Karpas-422 (cell line): ENCODE data around the gene TRMT61A. TPM values are rescaled to one million over a fixed set of nuclear protein-coding genes. Genes with fewer than 3 reads are reported as not detected.
A peak's percentile ranks its signal among the peaks of the same experiment; 100 is the strongest.

ENCODE experiments used
- DNase-seq: peaks from one replicate; pipeline ENCODE4 v3.0.0-alpha.2; 2015
- H2AFZ ChIP-seq: fragments of 200-600 bp; sonication (generic); 2 replicates; pipeline ENCODE4 v1.6.1; 2014; ENCODE audit warnings: antibody characterized with exemption, low read length, mixed read lengths
- H3K27ac ChIP-seq: fragments of 200-600 bp; sonication (generic); 2 replicates; pipeline ENCODE4 v1.5.1; 2014; ENCODE audit warnings: mild to moderate bottlenecking, low read length, moderate library complexity
- H3K27me3 ChIP-seq: fragments of 200-600 bp; sonication (generic); 2 replicates; pipeline ENCODE4 v1.6.1; 2014; ENCODE audit warnings: low read length, mixed read lengths
- H3K36me3 ChIP-seq: fragments of 200-600 bp; sonication (generic); 2 replicates; pipeline ENCODE4 v1.6.1; 2014; ENCODE audit warnings: low read length, mixed read lengths; ENCODE audit not compliant: insufficient read depth
- H3K4me1 ChIP-seq: fragments of 200-600 bp; sonication (generic); 2 replicates; pipeline ENCODE4 v1.6.1; 2014; ENCODE audit warnings: mild to moderate bottlenecking, low read length, mixed read lengths
- H3K4me2 ChIP-seq: fragments of 200-600 bp; sonication (generic); 2 replicates; pipeline ENCODE4 v1.6.1; 2014; ENCODE audit warnings: low read length, low read depth, mild to moderate bottlenecking; ENCODE audit not compliant: poor library complexity, severe bottlenecking
- H3K4me3 ChIP-seq: fragments of 200-600 bp; sonication (generic); 2 replicates; pipeline ENCODE4 v1.5.1; 2014; ENCODE audit warnings: mild to moderate bottlenecking, antibody characterized with exemption, low read length, mixed read lengths
- H3K79me2 ChIP-seq: fragments of 200-600 bp; sonication (generic); 2 replicates; pipeline ENCODE4 v1.6.1; 2014; ENCODE audit warnings: mild to moderate bottlenecking, low read length, mixed read lengths
- H3K9ac ChIP-seq: fragments of 200-600 bp; sonication (generic); 2 replicates; pipeline ENCODE4 v1.6.0; 2014; ENCODE audit warnings: low read length
- H3K9me2 ChIP-seq: fragments of 200-600 bp; sonication (generic), shearing (Covaris generic); replicated peaks from 2 replicates; pipeline ENCODE4 v1.6.0; 2014; ENCODE audit warnings: mild to moderate bottlenecking, low read length, moderate library complexity; ENCODE audit not compliant: insufficient read depth
- H3K9me3 ChIP-seq: fragments of 300-700, 200-600 bp; sonication (generic); 2 replicates; pipeline ENCODE4 v1.6.1; 2014; ENCODE audit warnings: low read length, mixed read lengths
- H4K20me1 ChIP-seq: fragments of 200-600 bp; sonication (generic); 2 replicates; pipeline ENCODE4 v1.6.1; 2014; ENCODE audit warnings: mild to moderate bottlenecking, antibody characterized with exemption, low read length, low read depth; ENCODE audit not compliant: insufficient read depth
- total RNA-seq: library from RNA; depleted of rRNA; stranded (reverse); fragments of >200 nt; shearing (Covaris generic); gene quantifications from 2 replicates; pipeline ENCODE4 v1.2.3, GENCODE V29; 2014; ENCODE audit warnings: low replicate concordance

The TRMT61A gene
- total RNA-seq, 1 experiment from 2014 or later = 8.0 TPM

DNA sequence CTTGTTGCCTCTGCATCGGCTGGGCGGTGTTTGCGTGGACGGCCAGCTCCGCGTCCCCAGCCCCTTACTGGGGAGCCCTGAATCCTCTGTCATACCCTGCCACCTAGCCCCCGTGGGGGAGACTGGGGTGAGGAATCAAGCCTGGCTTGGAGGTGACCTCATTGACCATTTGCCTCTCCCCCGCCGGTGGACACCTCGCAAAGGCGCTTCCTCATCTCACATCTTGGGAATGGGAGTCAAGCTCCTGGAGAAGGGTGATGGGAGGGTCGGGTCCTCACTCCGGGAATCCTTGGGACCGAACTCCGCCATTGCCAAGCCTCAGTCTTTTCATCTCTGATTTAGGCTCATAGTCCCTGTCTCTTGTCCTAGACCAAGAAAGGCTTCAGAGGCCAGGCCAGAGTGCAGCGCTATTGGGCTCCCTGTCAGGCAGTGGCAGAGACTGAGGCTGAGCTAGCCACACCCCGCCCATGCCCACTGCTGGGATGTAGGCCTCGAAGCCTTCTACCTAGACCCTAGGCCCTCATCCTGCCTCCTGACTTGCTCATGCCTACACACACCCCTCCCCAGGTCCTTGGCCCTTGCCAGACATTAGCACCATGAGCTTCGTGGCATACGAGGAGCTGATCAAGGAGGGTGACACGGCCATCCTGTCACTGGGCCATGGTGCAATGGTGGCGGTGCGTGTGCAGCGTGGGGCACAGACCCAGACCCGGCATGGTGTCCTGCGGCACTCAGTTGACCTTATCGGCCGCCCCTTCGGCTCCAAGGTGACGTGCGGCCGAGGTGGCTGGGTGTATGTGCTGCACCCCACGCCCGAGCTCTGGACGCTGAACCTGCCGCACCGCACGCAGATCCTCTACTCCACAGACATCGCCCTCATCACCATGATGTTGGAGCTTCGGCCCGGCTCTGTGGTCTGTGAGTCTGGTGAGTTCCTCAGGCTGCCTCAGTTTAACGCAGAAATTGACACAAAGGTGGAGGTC lies 678 bp downstream of the TRMT61A start:
- H2AFZ ChIP-seq = peak overlapping the region; percentile 17; the same call in 1 of the 2 replicates
- H3K4me3 ChIP-seq = peak overlapping the region; percentile 93
- peaks cover 35% of the 10 kb centered on the region for H3K4me1 ChIP-seq

DNA sequence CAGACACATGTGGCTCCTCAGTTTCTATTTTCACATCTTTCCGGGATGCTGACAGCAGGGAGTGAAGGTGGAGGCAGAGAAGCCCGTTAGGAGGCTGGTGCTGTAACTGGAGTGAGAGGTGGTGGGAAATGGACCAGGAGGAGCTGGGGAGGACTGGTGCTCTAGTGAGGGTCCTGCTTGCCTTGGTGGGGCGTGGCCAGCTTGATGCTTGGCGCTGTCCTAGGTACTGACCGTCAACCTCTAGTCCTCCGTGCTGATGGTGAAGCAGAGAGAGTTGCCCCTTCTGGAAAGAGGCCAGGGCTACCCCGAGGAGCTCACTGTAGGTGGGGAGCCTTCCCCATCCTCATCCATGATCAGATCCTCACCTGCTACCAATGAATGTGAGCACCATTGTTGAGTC lies 1.4 kb downstream of the TRMT61A start:
- peaks cover 13% of the 10 kb centered on the region; the same call in 1 of the 2 replicates for H4K20me1 ChIP-seq
- no peak overlapping the region for H2AFZ ChIP-seq
- peaks cover 31% of the 10 kb centered on the region for H3K4me1 ChIP-seq
- H3K36me3 ChIP-seq = no peaks in the 10 kb centered on the region
- no peaks in the 10 kb centered on the region for H3K9me2 ChIP-seq
- H3K9ac ChIP-seq = peak overlapping the region; percentile 89
- H3K79me2 ChIP-seq = peaks cover 36% of the 10 kb centered on the region
- DNase-seq = peak; percentile 74
- no peaks in the 10 kb centered on the region for H3K27me3 ChIP-seq
- peak overlapping the region; percentile 83 for H3K4me2 ChIP-seq
- no peak overlapping the region for H3K27ac ChIP-seq
- no peaks in the 10 kb centered on the region for H3K9me3 ChIP-seq
- peak overlapping the region; percentile 93 for H3K4me3 ChIP-seq

More for the DNA sequence above, 678 bp downstream of the TRMT61A start:
- H3K9me2 ChIP-seq = no peaks in the 10 kb centered on the region
- DNase-seq = peak; percentile 55
- no peaks in the 10 kb centered on the region for H3K9me3 ChIP-seq
- H3K4me2 ChIP-seq = peak overlapping the region; percentile 83
- H3K79me2 ChIP-seq = peaks cover 36% of the 10 kb centered on the region
- no peaks in the 10 kb centered on the region for H3K27me3 ChIP-seq
- H4K20me1 ChIP-seq = peaks cover 13% of the 10 kb centered on the region; the same call in 1 of the 2 replicates
- H3K27ac ChIP-seq = no peak overlapping the region; the same call in 1 of the 2 replicates
- no peaks in the 10 kb centered on the region for H3K36me3 ChIP-seq
- H3K9ac ChIP-seq = peak overlapping the region; percentile 89

DNA sequence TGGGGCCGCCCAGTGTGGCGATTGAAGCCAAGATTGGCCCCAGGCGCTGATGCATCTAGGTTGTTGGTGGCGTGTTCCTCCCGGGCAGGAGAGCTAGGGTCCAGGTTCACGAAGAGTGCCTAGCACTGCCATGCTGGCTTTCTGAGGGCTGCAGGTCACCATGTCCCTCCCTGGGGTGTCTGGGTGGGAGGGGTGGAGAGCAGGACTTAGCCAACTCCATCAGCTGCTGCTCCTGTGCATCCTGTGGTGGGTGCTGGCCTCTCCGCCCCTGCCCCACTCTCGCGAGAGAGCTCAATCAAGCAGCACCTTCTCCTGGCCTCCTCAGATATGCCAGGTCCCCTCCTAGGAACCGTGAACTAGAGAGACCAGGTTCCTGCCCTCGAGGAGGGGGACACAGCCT lies 1.8 kb downstream of the TRMT61A start:
- Histone ChIP-seq H3K27ac (no peak overlapping the region), H4K20me1 (peaks cover 13% of the 10 kb centered on the region; the same call in 1 of the 2 replicates), H3K4me3 (peak overlapping the region; percentile 93; the same call in 1 of the 2 replicates), H3K9me3 (no peaks in the 10 kb centered on the region), H3K9me2 (no peaks in the 10 kb centered on the region), H3K4me1 (peaks cover 31% of the 10 kb centered on the region), H3K79me2 (peaks cover 36% of the 10 kb centered on the region), H3K27me3 (no peaks in the 10 kb centered on the region), H3K9ac (no peak overlapping the region), H3K36me3 (no peaks in the 10 kb centered on the region), H2AFZ (no peak overlapping the region), H3K4me2 (peak overlapping the region; percentile 83)
- DNase-seq = no peak

DNA sequence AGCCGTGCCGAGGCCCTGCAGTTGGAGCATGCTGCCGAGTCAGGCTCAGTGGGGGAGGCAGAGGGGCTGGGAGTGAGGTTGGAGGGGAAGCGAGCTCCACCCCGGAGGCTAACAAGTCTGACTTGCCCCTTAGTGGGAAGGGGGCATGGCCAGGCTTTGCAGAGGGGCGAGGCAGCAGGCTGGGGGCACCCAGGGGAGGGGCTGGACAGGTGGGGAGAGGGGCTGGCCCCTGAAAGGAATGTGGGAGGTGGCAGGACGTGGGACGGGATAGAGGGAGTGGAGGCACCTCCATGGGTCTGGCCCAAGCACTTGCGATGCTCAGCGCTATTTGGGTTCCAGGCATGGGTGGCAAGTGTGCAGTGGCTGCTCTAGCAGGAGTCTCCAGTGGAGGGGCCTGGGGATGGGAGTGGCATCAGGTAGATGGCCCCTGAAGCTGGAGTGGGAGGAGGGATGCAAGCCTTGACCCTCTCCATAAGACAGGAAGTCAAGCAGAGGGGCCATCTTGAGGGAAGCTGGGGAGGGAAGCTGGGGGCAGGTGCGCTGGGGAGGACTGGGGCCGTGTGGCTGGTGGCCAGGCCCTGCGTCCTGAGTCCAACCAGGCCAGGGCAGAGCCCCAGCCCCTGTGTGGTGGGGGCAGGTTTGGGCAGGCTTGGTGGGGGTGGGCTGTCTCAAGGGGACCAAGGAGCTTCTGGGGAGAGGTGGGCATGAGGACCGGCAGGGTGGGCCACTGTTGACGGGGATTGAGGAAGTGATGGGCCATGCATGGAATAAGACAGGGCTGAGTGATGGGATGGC lies 2.6 kb downstream of the TRMT61A start:
- H3K9ac ChIP-seq = no peak overlapping the region
- DNase-seq = no peak
- H3K4me3 ChIP-seq = no peak overlapping the region
- no peaks in the 10 kb centered on the region for H3K27me3 ChIP-seq
- peaks cover 31% of the 10 kb centered on the region for H3K4me1 ChIP-seq
- no peak overlapping the region for H3K4me2 ChIP-seq
- H3K9me3 ChIP-seq = no peaks in the 10 kb centered on the region
- H3K9me2 ChIP-seq = no peaks in the 10 kb centered on the region
- no peak overlapping the region for H3K27ac ChIP-seq
- peaks cover 36% of the 10 kb centered on the region for H3K79me2 ChIP-seq
- peaks cover 13% of the 10 kb centered on the region; the same call in 1 of the 2 replicates for H4K20me1 ChIP-seq
- H3K36me3 ChIP-seq = no peaks in the 10 kb centered on the region
- no peak overlapping the region for H2AFZ ChIP-seq

DNA sequence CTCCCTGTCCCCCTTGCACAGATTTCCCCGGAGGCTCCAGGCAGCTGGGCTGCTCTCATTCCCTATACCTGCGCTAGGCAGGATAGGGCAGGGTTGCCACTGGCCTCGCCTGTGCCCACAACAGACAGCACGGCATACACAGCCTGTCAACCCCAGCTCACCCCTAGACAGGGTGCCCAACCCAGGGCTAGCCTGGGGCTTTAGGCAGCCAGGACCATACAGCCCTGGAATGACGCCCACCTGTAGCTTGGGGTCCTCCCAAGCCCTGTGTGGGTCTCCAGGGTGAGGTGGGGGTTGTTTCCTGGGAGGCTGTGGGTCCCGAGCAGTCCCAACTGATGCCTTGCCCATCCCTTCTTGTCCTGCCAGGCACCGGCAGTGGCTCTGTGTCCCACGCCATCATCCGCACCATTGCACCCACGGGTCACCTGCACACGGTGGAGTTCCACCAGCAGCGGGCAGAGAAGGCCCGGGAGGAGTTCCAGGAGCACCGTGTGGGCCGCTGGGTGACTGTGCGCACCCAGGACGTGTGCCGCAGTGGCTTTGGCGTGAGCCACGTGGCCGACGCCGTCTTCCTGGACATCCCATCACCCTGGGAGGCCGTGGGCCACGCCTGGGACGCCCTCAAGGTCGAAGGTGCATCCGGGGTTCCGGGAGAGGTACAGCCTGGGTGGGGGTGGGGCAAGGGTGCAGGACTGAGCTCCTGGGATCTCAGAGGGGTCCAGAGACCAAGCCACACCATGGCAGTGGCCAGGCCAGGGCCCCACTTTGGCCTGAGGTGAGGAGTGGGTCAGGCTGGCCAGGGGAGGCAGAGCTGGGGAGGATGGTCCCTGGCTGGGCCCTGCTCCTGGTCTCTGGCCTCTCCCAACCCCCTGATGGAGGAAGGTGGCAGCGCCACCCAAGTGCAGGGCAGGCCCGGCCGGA lies 3.5 kb downstream of the TRMT61A start:
- H3K4me1 ChIP-seq = peaks cover 25% of the 10 kb centered on the region
- no peak overlapping the region for H3K27ac ChIP-seq
- H3K79me2 ChIP-seq = peaks cover 36% of the 10 kb centered on the region
- no peaks in the 10 kb centered on the region for H3K36me3 ChIP-seq
- no peak overlapping the region for H3K4me3 ChIP-seq
- H2AFZ ChIP-seq = no peak overlapping the region
- peaks cover 13% of the 10 kb centered on the region; the same call in 1 of the 2 replicates for H4K20me1 ChIP-seq
- H3K27me3 ChIP-seq = no peaks in the 10 kb centered on the region
- H3K9me3 ChIP-seq = no peaks in the 10 kb centered on the region
- H3K9me2 ChIP-seq = no peaks in the 10 kb centered on the region
- H3K9ac ChIP-seq = no peak overlapping the region
- H3K4me2 ChIP-seq = no peak overlapping the region
- no peak for DNase-seq

DNA sequence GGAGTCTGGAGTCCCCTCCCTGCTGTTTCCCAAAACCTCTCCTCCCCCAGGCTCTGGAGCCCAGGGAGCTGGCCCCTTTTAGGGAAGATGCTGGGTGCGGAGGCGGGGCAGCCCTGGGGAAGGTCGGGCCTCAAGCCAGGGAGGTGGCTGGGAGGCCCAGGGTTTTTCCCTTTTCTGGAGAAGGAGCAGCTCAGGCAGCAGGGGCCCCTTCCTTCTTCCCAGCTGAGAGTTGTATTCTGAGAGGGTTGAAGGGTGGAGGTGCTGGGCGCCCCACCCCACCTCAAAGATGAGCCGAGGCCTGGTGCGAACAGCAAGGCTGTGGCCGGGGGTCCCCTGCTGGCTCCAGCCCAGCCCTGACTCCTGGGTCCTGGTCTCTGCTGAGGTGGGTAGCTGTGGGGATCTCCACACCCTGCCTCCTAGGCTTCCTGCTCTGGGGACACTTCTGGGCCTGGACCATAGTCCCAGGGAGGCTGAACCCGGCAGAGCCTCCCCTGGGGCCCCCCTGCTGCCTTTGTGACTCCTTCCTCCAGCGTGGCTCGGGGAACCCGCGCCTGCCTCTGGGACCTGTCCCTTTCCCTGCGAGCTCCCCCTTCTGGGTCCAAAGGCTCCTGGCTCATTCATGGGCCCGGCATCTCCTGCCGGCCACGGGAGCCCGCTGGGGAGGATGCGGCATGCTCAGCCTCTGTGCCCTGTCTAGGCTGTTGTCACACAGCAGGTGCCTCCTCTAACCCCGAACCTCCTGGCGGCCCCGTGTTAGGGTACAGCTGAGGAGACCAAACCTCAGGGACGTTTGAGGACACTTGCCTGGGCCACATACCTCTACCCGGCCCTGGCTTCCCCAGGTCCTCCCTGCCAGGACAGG lies 4.4 kb downstream of the TRMT61A start:
- no peak overlapping the region for H3K27ac ChIP-seq

More for the DNA sequence above, 4.4 kb downstream of the TRMT61A start:
- no peak overlapping the region for H3K9ac ChIP-seq
- H3K79me2 ChIP-seq = peaks cover 32% of the 10 kb centered on the region
- H2AFZ ChIP-seq = no peak overlapping the region
- no peak for DNase-seq
- no peaks in the 10 kb centered on the region for H3K36me3 ChIP-seq
- H3K4me2 ChIP-seq = no peak overlapping the region
- H3K4me1 ChIP-seq = peaks cover 16% of the 10 kb centered on the region
- H3K9me2 ChIP-seq = no peaks in the 10 kb centered on the region
- H3K4me3 ChIP-seq = no peak overlapping the region
- peaks cover 17% of the 10 kb centered on the region; the same call in 1 of the 2 replicates for H4K20me1 ChIP-seq
- H3K9me3 ChIP-seq = no peaks in the 10 kb centered on the region
- H3K27me3 ChIP-seq = no peaks in the 10 kb centered on the region
